SK-N-MC (cell line): Measurements from ENCODE around the gene SH3PXD2A.

ENCODE experiments used
- DNase-seq: peaks from one replicate; pipeline ENCODE4 v3.0.0-alpha.2; 2011; ENCODE audit warnings: low read depth, low spot score
- H3K27ac ChIP-seq: fragments of 200-600 bp; sonication (generic); 2 replicates; pipeline ENCODE4 v1.5.1; 2016; ENCODE audit warnings: mixed run types
- H3K36me3 ChIP-seq: fragments of 200-600 bp; sonication (generic); 2 replicates; pipeline ENCODE4 v1.6.1; 2017; ENCODE audit warnings: antibody characterized with exemption, low read length, mixed read lengths; ENCODE audit not compliant: insufficient read depth
- H3K4me3 ChIP-seq: fragments of 200-600 bp; sonication (generic); 2 replicates; pipeline ENCODE4 v1.5.1; 2016
- H3K9ac ChIP-seq: fragments of 200-600 bp; sonication (generic); 2 replicates; pipeline ENCODE4 v1.8.0; 2017; ENCODE audit warnings: mixed run types, mixed read lengths; ENCODE audit not compliant: insufficient read length
- H3K9me3 ChIP-seq: fragments of 200-600 bp; sonication (generic); 2 replicates; pipeline ENCODE4 v1.6.1; 2017; ENCODE audit warnings: low read depth, mild to moderate bottlenecking, antibody characterized with exemption, low read length, moderate library complexity, mixed read lengths
- EZH2 ChIP-seq: fragments of 200-600 bp; sonication (generic); IDR thresholded peaks from one replicate; pipeline ENCODE4 v1.6.1; 2017; ENCODE audit warnings: antibody characterized with exemption
- FOXP2 ChIP-seq: optimal IDR thresholded peaks from 2 replicates; pipeline ENCODE3; 2011; ENCODE audit warnings: mild to moderate bottlenecking, moderate library complexity; ENCODE audit not compliant: insufficient read depth; ENCODE audit errors: extremely low read length, control extremely low read depth
- POLR2AphosphoS5 ChIP-seq: IDR thresholded peaks from 2 replicates; pipeline ENCODE4 v1.6.1; 2012; ENCODE audit warnings: mild to moderate bottlenecking, low read depth, low read length, borderline replicate concordance

The SH3PXD2A gene

DNA sequence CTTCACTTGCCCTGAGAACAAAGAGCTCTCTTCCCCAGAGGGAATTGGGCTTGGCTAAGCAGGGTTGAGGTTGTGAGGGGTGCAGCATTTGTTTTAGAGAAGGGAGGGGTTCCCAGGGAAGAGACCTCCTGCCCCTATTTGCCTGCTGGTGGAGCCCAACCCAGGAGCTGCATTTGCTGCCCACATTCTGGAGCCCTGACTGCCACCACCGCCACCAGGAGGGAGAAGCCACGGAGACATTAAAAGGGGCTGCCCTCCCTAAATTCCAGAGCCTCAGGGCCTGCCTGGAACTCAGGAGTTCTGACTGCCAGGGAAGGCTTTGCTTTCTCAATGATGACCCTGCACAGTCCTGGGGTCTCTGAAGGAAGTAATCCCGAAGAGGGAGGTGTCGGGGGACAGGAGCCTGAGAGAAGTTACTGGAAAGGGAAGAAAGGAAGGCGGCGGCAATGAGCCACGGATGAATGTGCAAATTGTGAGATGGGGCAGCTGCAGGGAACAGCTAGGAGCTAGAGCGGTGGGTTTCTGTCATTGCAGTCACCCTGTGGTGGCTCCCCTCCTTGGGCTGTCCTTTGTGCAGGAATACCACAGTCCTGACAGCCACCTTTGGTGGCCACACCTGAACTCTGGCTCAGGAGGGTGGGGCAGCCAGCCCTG lies 310.6 kb downstream of the SH3PXD2A start:
- Histone ChIP-seq H3K27ac (no peak overlapping the region), H3K9me3 (no peaks in the 10 kb centered on the region), H3K4me3 (no peak overlapping the region), H3K9ac (no peak overlapping the region), H3K36me3 (no peaks in the 10 kb centered on the region)
- TF ChIP-seq EZH2 (no peak), POLR2AphosphoS5 (no peak), FOXP2 (no peak)
- no peak for DNase-seq
